GM13976 (cell line): ENCODE data around the gene ERICH2.

Source experiments
- DNase-seq: peaks from one replicate; pipeline ENCODE4 v3.0.0; 2012; ENCODE audit warnings: low spot score
- CTCF ChIP-seq: IDR thresholded peaks from 2 replicates; pipeline ENCODE4 v1.5.1; 2012; ENCODE audit warnings: borderline replicate concordance, mild to moderate bottlenecking; ENCODE audit not compliant: insufficient read depth; ENCODE audit errors: extremely low read depth, missing control alignments, control extremely low read depth
- in situ Hi-C: fragments of 300-500 bp; cut with MboI; formaldehyde crosslinking; loops from one replicate; pipeline ENCODE4 v1.12.0; 2022; ENCODE audit warnings: low sequenced_read_pairs, mixed read lengths, inconsistent platforms; ENCODE audit not compliant: unreplicated experiment

The ERICH2 gene

GRCh38 chr2:170762760-170763159 lies 7.4 kb upstream of the ERICH2 start:
- TF ChIP-seq CTCF = no peak
- in situ Hi-C loops = no loop called here
- DNase-seq = no peak

- no peak for TF ChIP-seq CTCF
- in situ Hi-C loops = no loop called here
- no peak for DNase-seq
Observed at GRCh38 chr2:170763232-170763631, 6.9 kb upstream of the ERICH2 start.

GRCh38 chr2:170764880-170765261 lies 5.3 kb upstream of the ERICH2 start:
- no peak for DNase-seq
- in situ Hi-C loops = no loop called here
- no peak for TF ChIP-seq CTCF

GRCh38 chr2:170766693-170767092 lies 3.5 kb upstream of the ERICH2 start:
- no peak for TF ChIP-seq CTCF
- in situ Hi-C loops = no loop called here
- DNase-seq = no peak

- TF ChIP-seq CTCF = no peak
- in situ Hi-C loops = no loop called here
- DNase-seq = peak; percentile 91
Observed at GRCh38 chr2:170770606-170771420, 635 bp downstream of the ERICH2 start.

GRCh38 chr2:170771421-170771937 lies 1.3 kb downstream of the ERICH2 start:
- TF ChIP-seq CTCF = no peak
- in situ Hi-C loops = no loop called here

More at GRCh38 chr2:170771421-170771937, 1.3 kb downstream of the ERICH2 start:
- no peak for DNase-seq
